Smooth muscle cell (in vitro differentiated cells): ENCODE measurements around the gene PGC. TPM values are rescaled to one million over a fixed set of nuclear protein-coding genes. Genes with fewer than 3 reads are reported as not detected.

Experiments
- DNase-seq: peaks from one replicate; lab custom pipeline; 2025; ENCODE audit not compliant: unreplicated experiment; lab: John Stamatoyannopoulos, UW
- H2AFZ ChIP-seq: fragments of 200-600 bp; sonication (generic); 2 replicates; pipeline ENCODE4 v1.6.0; 2016; ENCODE audit warnings: antibody characterized with exemption, low read depth, mild to moderate bottlenecking
- H3F3A ChIP-seq: fragments of 200-600 bp; sonication (generic); 2 replicates; pipeline ENCODE4 v1.6.0; 2017; ENCODE audit warnings: antibody characterized with exemption, low read depth
- H3K27ac ChIP-seq: fragments of 200-600 bp; sonication (generic); 2 replicates; pipeline ENCODE4 v1.5.1; 2016; ENCODE audit warnings: low read depth, mild to moderate bottlenecking
- H3K27me3 ChIP-seq: fragments of 200-600 bp; sonication (generic); 2 replicates; pipeline ENCODE4 v1.6.1; 2016; ENCODE audit warnings: low read depth, mild to moderate bottlenecking
- H3K36me3 ChIP-seq: fragments of 200-600 bp; sonication (generic); 2 replicates; pipeline ENCODE4 v1.5.1; 2016; ENCODE audit warnings: low read depth
- H3K4me1 ChIP-seq: fragments of 200-600 bp; sonication (generic); 2 replicates; pipeline ENCODE4 v1.5.1; 2016; ENCODE audit warnings: low read depth
- H3K4me2 ChIP-seq: fragments of 200-600 bp; sonication (generic); 2 replicates; pipeline ENCODE4 v1.6.0; 2016; ENCODE audit warnings: mild to moderate bottlenecking
- H3K4me3 ChIP-seq: fragments of 200-600 bp; sonication (generic); 2 replicates; pipeline ENCODE4 v1.5.1; 2016; ENCODE audit warnings: mild to moderate bottlenecking
- H3K79me2 ChIP-seq: fragments of 200-600 bp; sonication (generic); 2 replicates; pipeline ENCODE4 v1.6.0; 2016; ENCODE audit warnings: low read depth, mild to moderate bottlenecking
- H3K9ac ChIP-seq: fragments of 200-600 bp; sonication (generic); 2 replicates; pipeline ENCODE4 v1.6.0; 2016; ENCODE audit warnings: low read depth
- H3K9me3 ChIP-seq: fragments of 200-600 bp; sonication (generic); replicated peaks from 2 replicates; pipeline ENCODE4 v1.5.1; 2016; ENCODE audit warnings: low read depth
- H4K20me1 ChIP-seq: fragments of 200-600 bp; sonication (generic); 2 replicates; pipeline ENCODE4 v1.6.0; 2016; ENCODE audit warnings: low read depth
- WGBS: methylation state at CpG from one replicate; pipeline ENCODE4 v1.1.7; 2016; ENCODE audit warnings: low lambda C conversion rate; 5-methylcytosine and 5-hydroxymethylcytosine counted together
- polyA plus RNA-seq: library from polyadenylated mRNA; unstranded; fragments of >200 nt; fragmentation: Nextera tagmentation; extraction: Ambion mirVana; gene quantifications from 2 replicates; pipeline ENCODE4 v1.2.1, GENCODE V29; 2016
- total RNA-seq: library from RNA; depleted of rRNA; stranded (reverse); fragments of >200 nt; gene quantifications from 2 replicates; pipeline ENCODE4 v1.2.3, GENCODE V29; 2014
- TF ChIP-seq, protein P1 (sequence below): fragments of 200-600 bp; sonication (generic); IDR thresholded peaks from 2 replicates; pipeline ENCODE4 v1.5.1; 2017; ENCODE audit warnings: borderline replicate concordance, mild to moderate bottlenecking, antibody characterized with exemption; ENCODE audit not compliant: insufficient read depth, poor library complexity, severe bottlenecking

PGC gene
- total and polyA plus RNA-seq, 2 experiments from 2014 or later = not detected

DNA sequence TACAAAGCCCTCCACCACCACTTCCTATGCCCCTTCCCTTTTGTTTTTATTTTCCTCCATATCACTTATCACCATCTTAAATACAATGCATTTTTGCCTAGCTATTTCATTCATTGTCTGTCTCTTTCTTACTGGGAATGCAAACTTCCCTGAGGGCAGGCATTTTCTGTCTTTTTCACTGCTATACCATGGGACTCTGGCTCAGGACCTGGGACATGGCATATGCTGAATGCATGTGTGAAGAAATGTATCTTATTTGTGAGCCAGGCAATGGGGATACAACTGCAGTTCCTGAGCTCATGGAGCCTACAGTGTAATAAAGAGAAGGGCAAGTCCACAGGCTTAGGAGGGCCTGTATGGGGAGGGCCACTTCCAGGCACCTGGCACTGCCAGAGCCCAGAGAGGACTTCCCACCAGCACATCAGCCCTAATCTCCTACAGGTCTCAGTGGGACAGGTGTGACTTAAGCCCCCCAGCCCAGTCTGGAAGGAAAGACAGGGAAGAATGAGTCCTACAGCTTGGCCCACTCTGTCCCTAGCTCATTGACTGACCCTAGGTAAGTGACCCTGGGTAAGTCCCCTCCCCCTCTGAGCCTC, 55.0 kb downstream of the PGC start:
- Histone ChIP-seq H3K27ac (no peak overlapping the region), H3K4me2 (no peak overlapping the region), H3K27me3 (no peaks in the 10 kb centered on the region), H3F3A (no peaks in the 10 kb centered on the region), H3K9ac (no peak overlapping the region), H3K79me2 (no peaks in the 10 kb centered on the region), H2AFZ (no peak overlapping the region), H3K4me3 (no peak overlapping the region), H3K4me1 (no peaks in the 10 kb centered on the region), H4K20me1 (no peaks in the 10 kb centered on the region), H3K9me3 (no peaks in the 10 kb centered on the region), H3K36me3 (no peaks in the 10 kb centered on the region)
- no peak for DNase-seq
- TF ChIP-seq, protein P1, sequence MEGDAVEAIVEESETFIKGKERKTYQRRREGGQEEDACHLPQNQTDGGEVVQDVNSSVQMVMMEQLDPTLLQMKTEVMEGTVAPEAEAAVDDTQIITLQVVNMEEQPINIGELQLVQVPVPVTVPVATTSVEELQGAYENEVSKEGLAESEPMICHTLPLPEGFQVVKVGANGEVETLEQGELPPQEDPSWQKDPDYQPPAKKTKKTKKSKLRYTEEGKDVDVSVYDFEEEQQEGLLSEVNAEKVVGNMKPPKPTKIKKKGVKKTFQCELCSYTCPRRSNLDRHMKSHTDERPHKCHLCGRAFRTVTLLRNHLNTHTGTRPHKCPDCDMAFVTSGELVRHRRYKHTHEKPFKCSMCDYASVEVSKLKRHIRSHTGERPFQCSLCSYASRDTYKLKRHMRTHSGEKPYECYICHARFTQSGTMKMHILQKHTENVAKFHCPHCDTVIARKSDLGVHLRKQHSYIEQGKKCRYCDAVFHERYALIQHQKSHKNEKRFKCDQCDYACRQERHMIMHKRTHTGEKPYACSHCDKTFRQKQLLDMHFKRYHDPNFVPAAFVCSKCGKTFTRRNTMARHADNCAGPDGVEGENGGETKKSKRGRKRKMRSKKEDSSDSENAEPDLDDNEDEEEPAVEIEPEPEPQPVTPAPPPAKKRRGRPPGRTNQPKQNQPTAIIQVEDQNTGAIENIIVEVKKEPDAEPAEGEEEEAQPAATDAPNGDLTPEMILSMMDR = no peak

DNA sequence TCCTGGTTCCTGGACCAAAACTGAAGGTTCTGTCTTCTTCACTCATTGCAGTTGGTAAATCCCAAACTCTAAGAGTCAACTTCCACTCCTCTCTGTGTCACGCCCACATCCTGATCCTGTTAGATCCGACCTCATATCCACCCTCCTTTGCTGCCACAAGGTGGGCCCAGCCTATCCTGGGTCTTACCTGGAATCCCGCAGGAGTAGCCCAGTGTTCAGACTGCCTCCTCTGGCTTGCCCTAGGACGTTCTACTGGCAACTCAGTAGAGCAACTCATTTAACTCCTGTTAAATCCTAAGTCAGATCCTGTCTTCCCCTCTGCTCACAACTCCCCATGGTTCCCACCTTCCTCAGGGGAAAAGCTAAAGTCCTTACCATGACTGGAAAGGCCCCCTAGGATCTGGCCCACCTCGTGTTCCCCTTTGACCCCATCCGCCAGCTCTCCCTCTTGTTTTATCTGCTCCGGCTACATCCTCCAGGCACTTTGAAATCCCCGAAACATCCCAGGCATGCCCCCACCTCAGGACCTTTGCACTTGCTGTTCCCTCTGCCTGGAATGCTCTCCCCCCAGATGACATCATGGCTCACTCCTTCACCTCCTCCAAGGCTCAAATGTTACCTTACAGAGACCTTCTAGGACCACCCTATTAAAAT, 55.6 kb downstream of the PGC start:
- H3K4me2 ChIP-seq = no peak overlapping the region
- no peaks in the 10 kb centered on the region for H3F3A ChIP-seq
- TF ChIP-seq, protein P1 = no peak
- no peak for DNase-seq
- no peak overlapping the region for H3K9ac ChIP-seq
- H2AFZ ChIP-seq = no peak overlapping the region
- H3K36me3 ChIP-seq = no peaks in the 10 kb centered on the region
- H3K27me3 ChIP-seq = no peaks in the 10 kb centered on the region
- H3K9me3 ChIP-seq = no peaks in the 10 kb centered on the region
- no peaks in the 10 kb centered on the region for H3K4me1 ChIP-seq
- no peak overlapping the region for H3K27ac ChIP-seq
- H4K20me1 ChIP-seq = no peaks in the 10 kb centered on the region
- H3K4me3 ChIP-seq = no peak overlapping the region
- H3K79me2 ChIP-seq = no peaks in the 10 kb centered on the region
- 81% methylated on average over 8 of the region's 8 CpGs for WGBS

DNA sequence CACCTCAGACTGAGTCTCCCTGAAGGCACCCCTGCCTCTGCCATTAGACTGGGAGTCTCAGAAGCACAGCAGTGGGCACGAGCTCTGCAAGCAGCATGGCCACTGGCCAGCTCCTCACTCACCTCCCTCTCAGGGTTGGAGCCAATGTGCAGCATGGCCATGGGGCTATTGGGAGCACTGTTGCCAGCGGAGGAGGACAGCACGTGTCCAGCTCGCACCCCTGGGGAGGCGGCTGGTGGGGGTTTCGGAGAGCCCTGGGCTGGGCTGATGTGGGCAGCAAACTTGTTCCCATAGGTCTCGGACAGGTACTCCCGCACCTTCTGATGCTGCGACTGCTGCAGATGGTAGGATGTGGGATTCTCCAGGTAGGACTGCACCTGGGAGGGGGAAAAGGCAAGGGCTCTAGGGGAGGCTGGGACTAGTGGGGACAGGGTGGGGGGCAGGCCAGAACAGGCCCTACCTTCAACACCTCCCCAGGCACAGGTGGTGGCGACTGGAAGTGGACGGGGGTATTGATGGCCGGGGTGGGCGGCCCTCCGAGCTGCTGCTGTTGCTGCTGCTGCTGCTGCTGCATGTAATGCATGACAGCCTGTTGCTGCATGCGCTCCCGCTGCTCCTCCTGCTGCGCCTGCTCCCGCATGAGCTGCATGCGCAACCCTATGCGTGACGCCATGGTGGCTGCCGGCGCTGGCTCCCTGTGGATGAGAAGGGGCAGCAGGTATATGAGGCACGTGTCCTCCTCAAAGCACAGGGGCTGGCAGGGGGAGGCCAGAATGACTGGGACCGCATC, 56.5 kb downstream of the PGC start:
- H3K4me2 ChIP-seq = no peak overlapping the region
- H3K27ac ChIP-seq = no peak overlapping the region
- no peaks in the 10 kb centered on the region for H4K20me1 ChIP-seq
- no peaks in the 10 kb centered on the region for H3K27me3 ChIP-seq
- no peak overlapping the region for H3K4me3 ChIP-seq
- no peak overlapping the region for H3K9ac ChIP-seq
- no peaks in the 10 kb centered on the region for H3F3A ChIP-seq
- no peaks in the 10 kb centered on the region for H3K79me2 ChIP-seq
- H3K9me3 ChIP-seq = no peaks in the 10 kb centered on the region
- H2AFZ ChIP-seq = no peak overlapping the region
- TF ChIP-seq, protein P1 = no peak
- WGBS = 97% methylated on average over 24 of the region's 25 CpGs
- DNase-seq = no peak
- no peaks in the 10 kb centered on the region for H3K36me3 ChIP-seq
- no peaks in the 10 kb centered on the region for H3K4me1 ChIP-seq
